ENCODE data around the gene SUPT20H.

The SUPT20H gene

GRCh38 chr13:36998624-36999041, 60.9 kb downstream of the SUPT20H start:
- no peak for DNase-seq

GRCh38 chr13:36997716-36998427, 61.6 kb downstream of the SUPT20H start:
- no peak for DNase-seq

GRCh38 chr13:36992362-36992761, 67.1 kb downstream of the SUPT20H start:
- DNase-seq: peak in 1 of 2 experiments; percentile 4

- DNase-seq: no peak
These were observed 72.8 kb downstream of the SUPT20H start for GRCh38 chr13:36986462-36987240.

GRCh38 chr13:36981156-36981743, 78.2 kb downstream of the SUPT20H start:
- DNase-seq: peak in 1 of 2 experiments; percentile 49

GRCh38 chr13:36979361-36980050, 80.0 kb downstream of the SUPT20H start:
- DNase-seq: no peak

- no peak for DNase-seq
These were observed 84.3 kb downstream of the SUPT20H start for GRCh38 chr13:36975172-36975571.

- no peak for DNase-seq
These were observed 85.7 kb downstream of the SUPT20H start for GRCh38 chr13:36973621-36974295.

GRCh38 chr13:36973009-36973408, 86.5 kb downstream of the SUPT20H start:
- DNase-seq: no peak

GRCh38 chr13:36966404-36966803, 93.1 kb downstream of the SUPT20H start:
- DNase-seq: no peak

- DNase-seq: peak; percentile 51 to 79
These were observed 93.7 kb downstream of the SUPT20H start for GRCh38 chr13:36965767-36966166.

- no peak for DNase-seq
These were observed 99.9 kb downstream of the SUPT20H start for GRCh38 chr13:36959456-36960116.

Data from SW 1271 (cell line).